ENCODE results near the gene TICRR. TPM values are rescaled to one million over a fixed set of nuclear protein-coding genes. Genes with fewer than 3 reads are reported as not detected.

Gene TICRR
- total and polyA plus RNA-seq, 7 donors: 0.14 to 3.5 (median 0.42) TPM; not detected in 3

DNA sequence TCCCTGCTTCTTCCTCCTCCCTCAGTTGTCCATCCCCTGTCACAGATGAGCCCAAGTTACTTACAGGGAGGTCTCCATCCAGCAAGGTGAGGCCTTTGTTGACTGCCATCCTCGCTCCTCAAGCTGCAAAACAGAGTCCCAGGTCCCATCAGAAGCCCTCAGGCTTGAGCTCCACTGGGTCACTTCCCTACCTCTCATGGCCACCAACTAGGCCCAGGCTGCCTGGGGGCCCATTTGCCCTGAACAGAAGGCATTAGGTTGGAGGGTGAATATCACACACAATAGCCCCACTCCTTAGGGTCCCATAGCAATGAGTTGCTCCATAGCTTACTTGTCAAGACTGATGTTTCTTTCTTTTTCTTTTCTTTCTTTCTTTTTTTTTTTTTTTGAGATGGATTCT, 102.1 kb downstream of the TICRR start:
- TF ChIP-seq POLR2AphosphoS5 (IDR thresholded peaks at IDR 0.05): no peak
- TF ChIP-seq EP300 (IDR thresholded peaks at IDR 0.05): no peak
- no peak for TF ChIP-seq CTCF (IDR thresholded peaks at IDR 0.05)
- TF ChIP-seq POLR2A (IDR thresholded peaks at IDR 0.05): no peak
- no peak for DNase-seq
- 85 to 92% methylated on average over 1 of the region's 1 CpG for WGBS, 2 donors
- H3K27ac ChIP-seq: no peak overlapping the region
- H3K27me3 ChIP-seq: no peaks in the 10 kb centered on the region
- H3K36me3 ChIP-seq: no peaks in the 10 kb centered on the region
- no peaks in the 10 kb centered on the region for H3K9me3 ChIP-seq
- no peak overlapping the region for H3K4me3 ChIP-seq
- intact Hi-C loops (cut with DNase I): no loop called here
- peaks cover 0 to 22% (median 20%) of the 10 kb centered on the region in 4 donors for H3K4me1 ChIP-seq

Other genes starting within 250 kb of the TICRR start
- 10 to 100 TPM; 37.7 to 43.4 (median 39.8) TPM for gene POLG, start 240.6 kb upstream of the TICRR start, total RNA-seq
- gene POLG, start 240.6 kb upstream of the TICRR start, polyA plus RNA-seq: 10 to 100 TPM; 25.2 to 43.2 (median 28.0) TPM
- gene RHCG, start 78.9 kb upstream of the TICRR start, total RNA-seq: not detected
- gene RHCG, start 78.9 kb upstream of the TICRR start, polyA plus RNA-seq: 1 to 10 TPM in 1 of 3 donors, under 1 TPM in 1, not detected in 1; 0.47 to 3.0 TPM
- 10 to 100 TPM in 1 of 4 donors, 1 to 10 TPM in 3; 5.4 to 15.2 (median 7.1) TPM for gene KIF7, start 80.0 kb downstream of the TICRR start, total RNA-seq
- gene KIF7, start 80.0 kb downstream of the TICRR start, polyA plus RNA-seq: 1 to 10 TPM in 1 of 3 donors, under 1 TPM in 2; 0.46 to 1.9 (median 0.60) TPM
- 10 to 100 TPM in 1 of 4 donors, 1 to 10 TPM in 2, under 1 TPM in 1; 0.95 to 49.6 (median 1.6) TPM for gene PLIN1, start 103.9 kb downstream of the TICRR start, total RNA-seq
- gene PLIN1, start 103.9 kb downstream of the TICRR start, polyA plus RNA-seq: 10 to 100 TPM in 1 of 3 donors, 1 to 10 TPM in 2; 1.2 to 16.9 (median 4.8) TPM
- 10 to 100 TPM; 11.1 to 16.5 (median 13.3) TPM for gene PEX11A, start 115.3 kb downstream of the TICRR start, total RNA-seq
- 10 to 100 TPM; 12.4 to 18.6 (median 18.3) TPM for gene PEX11A, start 115.3 kb downstream of the TICRR start, polyA plus RNA-seq
- gene WDR93, start 115.3 kb downstream of the TICRR start, total RNA-seq: 1 to 10 TPM in 1 of 4 donors, not detected in 3; 1.1 TPM
- gene WDR93, start 115.3 kb downstream of the TICRR start, polyA plus RNA-seq: under 1 TPM in 1 of 3 donors, not detected in 2; 0.04 TPM
- 1 to 10 TPM; 2.7 to 8.4 (median 3.3) TPM for gene MESP1, start 175.8 kb downstream of the TICRR start, total RNA-seq
- 10 to 100 TPM in 1 of 3 donors, 1 to 10 TPM in 2; 2.7 to 10.2 (median 4.2) TPM for gene MESP1, start 175.8 kb downstream of the TICRR start, polyA plus RNA-seq
- gene MESP2, start 200.9 kb downstream of the TICRR start, total RNA-seq: not detected
- 1 to 10 TPM in 2 of 3 donors, not detected in 1; 1.3 to 1.8 TPM for gene MESP2, start 200.9 kb downstream of the TICRR start, polyA plus RNA-seq
- 10 to 100 TPM in 1 of 4 donors, 1 to 10 TPM in 3; 4.4 to 24.6 (median 6.2) TPM for gene ANPEP, start 239.4 kb downstream of the TICRR start, total RNA-seq
- 100 to 1,000 TPM; 108 to 229 (median 166) TPM for gene ANPEP, start 239.4 kb downstream of the TICRR start, polyA plus RNA-seq